Testis (tissue), 3 donors: ENCODE data around the gene OPRL1. TPM values are rescaled to one million over a fixed set of nuclear protein-coding genes. Genes with fewer than 3 reads are reported as not detected.

Source experiments
- DNase-seq: peaks from one replicate; pipeline ENCODE4 v3.0.0-alpha.2; 2019
- H3K27ac ChIP-seq, 2 donors: fragments of 200-600 bp; sonication (generic); one replicate each; pipeline ENCODE4 v1.5.1; 2019
- H3K27me3 ChIP-seq: fragments of 200-600 bp; sonication (generic); one replicate; pipeline ENCODE4 v1.5.1; 2019
- H3K36me3 ChIP-seq: fragments of 200-600 bp; sonication (generic); one replicate; pipeline ENCODE4 v1.5.1; 2017; ENCODE audit warnings: low read depth; ENCODE audit errors: missing control alignments
- H3K4me1 ChIP-seq: fragments of 200-600 bp; sonication (generic); one replicate; pipeline ENCODE4 v1.5.1; 2019
- H3K4me3 ChIP-seq, 2 donors: fragments of 200-600 bp; sonication (generic); one replicate each; pipeline ENCODE4 v1.5.1; 2017 to 2019
- H3K9me3 ChIP-seq: fragments of 200-600 bp; sonication (generic); one replicate; pipeline ENCODE4 v1.5.1; 2017
- POLR2A ChIP-seq: fragments of 450-650 bp; IDR thresholded peaks from one replicate; pipeline ENCODE4 v1.6.1; 2017; ENCODE audit warnings: antibody characterized with exemption, mild to moderate bottlenecking, moderate library complexity
- WGBS, 2 donors: methylation state at CpG; one replicate each; pipeline ENCODE4 v1.1.5; 2018; 5-methylcytosine and 5-hydroxymethylcytosine counted together
- intact Hi-C: fragments of 100-400 bp; cut with DNase I; formaldehyde crosslinking; loops from one replicate; pipeline ENCODE4 v1.15.1; 2023; ENCODE audit warnings: low total_unique reads
- polyA plus RNA-seq: library from polyadenylated mRNA; stranded (reverse); fragments of 350-450 nt; fragmentation: Illumina TruSeq; extraction: RNeasy Lipid Tissue Mini Kit (QIAGEN cat#74804); gene quantifications from one replicate; pipeline ENCODE4 v1.2.3, GENCODE V29; 2014; ENCODE audit warnings: low read depth, low replicate concordance; ENCODE audit not compliant: insufficient read depth
- total RNA-seq, 2 donors: library from RNA; depleted of rRNA; stranded (reverse); fragments of >200 nt; gene quantifications; one replicate each; pipeline ENCODE4 v1.2.3, GENCODE V29; 2016
- TF ChIP-seq, protein P1 (sequence below), 3 experiments: fragments of 450-650 bp in 2 of 3; fragments of 200-600 bp in 1 of 3; sonication (generic) in 1 of 3; IDR thresholded peaks; one replicate each; pipeline ENCODE4 v1.5.1; 2016 to 2019; ENCODE audit warnings: antibody characterized with exemption in 3 of 3, mild to moderate bottlenecking in 2 of 3, moderate library complexity in 1 of 3

Gene OPRL1
- total and polyA plus RNA-seq, 3 donors from 2014 or later = 6.0 to 9.4 (median 7.7) TPM

DNA sequence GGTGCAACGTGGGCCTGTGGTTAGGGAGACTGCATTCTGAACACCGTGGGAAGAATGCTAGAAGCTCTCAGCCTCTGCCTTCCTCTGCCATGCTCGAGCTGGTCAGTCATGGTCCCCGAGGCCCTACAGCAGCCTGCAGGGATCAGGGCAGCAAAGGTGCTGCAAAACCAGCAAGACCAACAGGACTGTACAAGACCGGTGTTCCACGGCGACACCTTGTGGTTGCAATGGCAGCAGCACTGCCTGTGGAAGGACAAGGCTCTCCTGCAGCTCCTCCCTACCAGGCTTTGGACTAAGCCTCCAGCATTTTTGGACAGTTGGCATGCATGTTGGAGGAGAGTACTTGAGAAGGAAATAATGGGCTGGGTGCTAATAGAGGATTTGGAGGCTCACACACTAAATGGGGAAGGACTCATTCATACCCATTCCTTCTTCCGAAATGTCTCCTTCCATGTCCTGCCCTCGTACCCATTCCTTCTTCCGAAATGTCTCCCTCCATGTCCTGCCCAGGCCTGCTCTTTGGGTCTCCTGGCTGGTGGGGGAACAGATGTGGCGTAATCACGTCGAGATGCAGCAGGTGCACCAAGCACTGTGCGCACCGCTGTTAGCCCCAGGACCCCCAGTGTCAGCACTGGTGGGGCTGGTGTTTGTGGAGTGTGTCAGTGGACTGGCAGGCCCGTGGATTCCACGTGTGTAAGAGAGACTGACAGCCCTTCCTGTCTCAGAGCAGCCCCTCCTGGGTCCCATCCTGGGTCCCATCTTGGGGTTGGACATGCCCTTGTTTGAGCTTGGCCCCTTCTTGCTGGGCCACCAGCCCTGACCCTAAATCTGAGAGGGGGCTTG is 65.8 kb downstream of the OPRL1 start:
- DNase-seq = no peak
- no peaks in the 10 kb centered on the region for H3K27me3 ChIP-seq
- no peak for TF ChIP-seq POLR2A
- TF ChIP-seq, protein P1, sequence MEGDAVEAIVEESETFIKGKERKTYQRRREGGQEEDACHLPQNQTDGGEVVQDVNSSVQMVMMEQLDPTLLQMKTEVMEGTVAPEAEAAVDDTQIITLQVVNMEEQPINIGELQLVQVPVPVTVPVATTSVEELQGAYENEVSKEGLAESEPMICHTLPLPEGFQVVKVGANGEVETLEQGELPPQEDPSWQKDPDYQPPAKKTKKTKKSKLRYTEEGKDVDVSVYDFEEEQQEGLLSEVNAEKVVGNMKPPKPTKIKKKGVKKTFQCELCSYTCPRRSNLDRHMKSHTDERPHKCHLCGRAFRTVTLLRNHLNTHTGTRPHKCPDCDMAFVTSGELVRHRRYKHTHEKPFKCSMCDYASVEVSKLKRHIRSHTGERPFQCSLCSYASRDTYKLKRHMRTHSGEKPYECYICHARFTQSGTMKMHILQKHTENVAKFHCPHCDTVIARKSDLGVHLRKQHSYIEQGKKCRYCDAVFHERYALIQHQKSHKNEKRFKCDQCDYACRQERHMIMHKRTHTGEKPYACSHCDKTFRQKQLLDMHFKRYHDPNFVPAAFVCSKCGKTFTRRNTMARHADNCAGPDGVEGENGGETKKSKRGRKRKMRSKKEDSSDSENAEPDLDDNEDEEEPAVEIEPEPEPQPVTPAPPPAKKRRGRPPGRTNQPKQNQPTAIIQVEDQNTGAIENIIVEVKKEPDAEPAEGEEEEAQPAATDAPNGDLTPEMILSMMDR (IDR thresholded peaks at IDR 0.05) = no peak
- no peaks in the 10 kb centered on the region for H3K9me3 ChIP-seq
- H3K4me1 ChIP-seq = no peaks in the 10 kb centered on the region
- no peaks in the 10 kb centered on the region for H3K36me3 ChIP-seq
- H3K27ac ChIP-seq = no peak overlapping the region
- WGBS, 2 donors = 94 to 96% methylated on average over 17 of the region's 17 CpGs
- H3K4me3 ChIP-seq = no peak overlapping the region
- intact Hi-C loops = no loop called here

DNA sequence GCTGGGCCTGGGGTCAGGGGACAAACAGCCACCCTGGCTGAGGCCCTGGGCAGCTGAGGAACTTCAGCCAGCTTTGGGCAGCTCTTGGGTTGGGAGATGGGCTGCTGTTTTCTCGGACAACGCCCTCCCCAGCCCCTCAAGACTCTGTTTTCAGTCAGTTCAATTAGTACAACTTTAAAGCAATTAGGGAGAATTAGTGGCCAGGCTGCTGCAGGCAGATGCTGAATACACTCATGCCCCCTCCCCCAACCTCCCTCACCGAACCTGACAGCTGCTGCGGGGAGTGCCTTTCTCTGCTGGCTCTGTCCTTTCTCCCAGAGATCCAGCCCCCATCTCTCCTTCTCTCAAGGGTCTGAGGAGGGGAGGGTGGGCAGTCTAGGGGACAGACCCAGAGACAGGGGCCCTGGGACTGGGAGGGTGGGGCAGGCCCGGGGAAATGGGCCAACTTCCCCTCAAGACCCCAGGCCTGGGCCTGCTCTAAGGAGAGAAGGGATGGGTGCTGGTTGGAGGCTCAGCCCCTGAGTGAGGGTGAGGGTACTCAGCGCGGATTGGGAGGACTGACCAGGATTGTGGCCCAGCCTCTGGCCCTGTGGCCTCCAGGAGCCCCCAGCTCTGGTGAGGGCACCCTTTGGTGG is 66.5 kb downstream of the OPRL1 start:
- intact Hi-C loops = no loop called here
- WGBS, 2 donors = 74 to 75% methylated on average over 5 to 7 of the region's 7 CpGs
- DNase-seq = no peak
- Histone ChIP-seq H3K27ac (no peak overlapping the region), H3K9me3 (no peaks in the 10 kb centered on the region), H3K27me3 (no peaks in the 10 kb centered on the region), H3K4me1 (no peaks in the 10 kb centered on the region), H3K36me3 (no peaks in the 10 kb centered on the region), H3K4me3 (no peak overlapping the region)
- TF ChIP-seq, protein P1 (IDR thresholded peaks at IDR 0.05) = no peak
- TF ChIP-seq POLR2A = no peak

GRCh38 chr20:64146936-64147477 is 67.1 kb downstream of the OPRL1 start:
- H3K9me3 ChIP-seq = no peaks in the 10 kb centered on the region
- no peak overlapping the region for H3K27ac ChIP-seq
- no peaks in the 10 kb centered on the region for H3K36me3 ChIP-seq
- no peak for TF ChIP-seq POLR2A
- H3K4me1 ChIP-seq = no peaks in the 10 kb centered on the region
- WGBS, 2 donors = 67 to 85% methylated on average over 8 to 12 of the region's 12 CpGs
- DNase-seq = no peak
- no peak overlapping the region for H3K4me3 ChIP-seq
- intact Hi-C loops = no loop called here
- no peaks in the 10 kb centered on the region for H3K27me3 ChIP-seq

- Histone ChIP-seq H3K27ac (no peak overlapping the region), H3K27me3 (no peaks in the 10 kb centered on the region), H3K4me1 (no peaks in the 10 kb centered on the region), H3K9me3 (no peaks in the 10 kb centered on the region), H3K4me3 (no peak overlapping the region), H3K36me3 (no peaks in the 10 kb centered on the region)
- TF ChIP-seq, protein P1 (IDR thresholded peaks at IDR 0.05) = no peak
- no peak for TF ChIP-seq POLR2A
- DNase-seq = no peak
- intact Hi-C loops = no loop called here
- WGBS, 2 donors = 84 to 86% methylated on average over 5 of the region's 5 CpGs
Observed at GRCh38 chr20:64148581-64148980, 68.7 kb downstream of the OPRL1 start.

GRCh38 chr20:64149141-64149540 is 69.3 kb downstream of the OPRL1 start:
- 93% methylated on average over 7 of the region's 7 CpGs for WGBS, 2 donors
- no peak overlapping the region for H3K4me3 ChIP-seq
- TF ChIP-seq, protein P1 (IDR thresholded peaks at IDR 0.05) = no peak
- TF ChIP-seq POLR2A = no peak
- H3K36me3 ChIP-seq = no peaks in the 10 kb centered on the region
- no peaks in the 10 kb centered on the region for H3K27me3 ChIP-seq
- intact Hi-C loops = no loop called here
- no peak for DNase-seq
- H3K9me3 ChIP-seq = no peaks in the 10 kb centered on the region
- no peak overlapping the region for H3K27ac ChIP-seq
- H3K4me1 ChIP-seq = no peaks in the 10 kb centered on the region
